Skeletal muscle tissue (tissue), 4 donors: ENCODE measurements around the gene RAC2. TPM values are rescaled to one million over a fixed set of nuclear protein-coding genes. Genes with fewer than 3 reads are reported as not detected.
"Not testable (repeated sequence)": the region's sequence is repeated elsewhere in the genome, so short reads cannot be mapped to it uniquely, and the experiment has no call there.

Experiments
- H3K27ac ChIP-seq: one replicate; pipeline ENCODE4 v1.7.0; 2013; ENCODE audit warnings: mild to moderate bottlenecking, low read depth, low read length, inconsistent platforms
- H3K27me3 ChIP-seq, 3 donors: one replicate each; pipeline ENCODE4 v1.7.0; 2013; ENCODE audit warnings: low read length in 3 of 3; ENCODE audit not compliant: control insufficient read depth in 3 of 3, insufficient read depth in 3 of 3
- H3K36me3 ChIP-seq, 3 donors: one replicate each; pipeline ENCODE4 v1.7.0; 2013; ENCODE audit warnings: low read length in 3 of 3; ENCODE audit not compliant: control insufficient read depth in 3 of 3, insufficient read depth in 3 of 3
- H3K4me1 ChIP-seq, 3 donors: one replicate each; pipeline ENCODE4 v1.7.0; 2013; ENCODE audit warnings: low read length in 3 of 3, mild to moderate bottlenecking in 3 of 3; ENCODE audit not compliant: control insufficient read depth in 3 of 3, insufficient read depth in 3 of 3
- H3K4me3 ChIP-seq, 3 donors: one replicate each; pipeline ENCODE4 v1.7.0; 2013; ENCODE audit warnings: low read length in 3 of 3
- H3K9ac ChIP-seq, 3 donors: one replicate each; pipeline ENCODE4 v1.7.0; 2013; ENCODE audit warnings: low read length in 3 of 3, mild to moderate bottlenecking in 3 of 3, moderate library complexity in 2 of 3, low read depth in 1 of 3
- H3K9me3 ChIP-seq, 3 donors: one replicate each; pipeline ENCODE4 v1.7.0; 2013; ENCODE audit warnings: low read length in 3 of 3; ENCODE audit not compliant: control insufficient read depth in 3 of 3
- total RNA-seq: library from RNA; depleted of rRNA; stranded (reverse); fragments of >200 nt; gene quantifications from one replicate; pipeline ENCODE4 v1.2.3, GENCODE V29; 2014
- donor health status: Osteomylitis.

RAC2 gene
- total RNA-seq, 1 donor from 2014 or later, result 0.52 TPM

GRCh38 chr22:37239336-37240239, 4.5 kb downstream of the RAC2 start:
- H3K4me1 ChIP-seq, result no peaks in the 10 kb centered on the region
- no peaks in the 10 kb centered on the region for H3K36me3 ChIP-seq
- no peak overlapping the region for H3K9ac ChIP-seq
- no peaks in the 10 kb centered on the region for H3K9me3 ChIP-seq
- peaks cover 61 to 83% (median 79%) of the 10 kb centered on the region in 3 donors for H3K27me3 ChIP-seq
- no peak overlapping the region for H3K4me3 ChIP-seq
- no peak overlapping the region for H3K27ac ChIP-seq

GRCh38 chr22:37237371-37238268, 6.4 kb downstream of the RAC2 start:
- H3K9ac ChIP-seq, result no peak overlapping the region
- H3K27ac ChIP-seq, result no peak overlapping the region
- peaks cover 56 to 78% (median 75%) of the 10 kb centered on the region in 3 donors for H3K27me3 ChIP-seq
- H3K9me3 ChIP-seq, result no peaks in the 10 kb centered on the region
- H3K4me3 ChIP-seq, result no peak overlapping the region
- no peaks in the 10 kb centered on the region for H3K36me3 ChIP-seq
- H3K4me1 ChIP-seq, result no peaks in the 10 kb centered on the region

GRCh38 chr22:37235897-37236607, 8.0 kb downstream of the RAC2 start:
- H3K4me3 ChIP-seq, result no peak overlapping the region
- H3K9ac ChIP-seq, result no peak overlapping the region
- H3K36me3 ChIP-seq, result no peaks in the 10 kb centered on the region
- no peak overlapping the region for H3K27ac ChIP-seq
- peaks cover 61 to 79% (median 74%) of the 10 kb centered on the region in 3 donors for H3K27me3 ChIP-seq
- H3K9me3 ChIP-seq, result no peaks in the 10 kb centered on the region
- no peaks in the 10 kb centered on the region for H3K4me1 ChIP-seq

GRCh38 chr22:37234736-37235711, 9.0 kb downstream of the RAC2 start:
- H3K27me3 ChIP-seq, result peaks cover 58 to 71% (median 70%) of the 10 kb centered on the region in 3 donors
- H3K9ac ChIP-seq, result no peak overlapping the region
- no peaks in the 10 kb centered on the region for H3K4me1 ChIP-seq
- H3K4me3 ChIP-seq, result no peak overlapping the region
- no peak overlapping the region for H3K27ac ChIP-seq
- H3K36me3 ChIP-seq, result no peaks in the 10 kb centered on the region
- no peaks in the 10 kb centered on the region for H3K9me3 ChIP-seq

GRCh38 chr22:37233751-37234631, 10.1 kb downstream of the RAC2 start:
- Histone ChIP-seq H3K36me3 (no peaks in the 10 kb centered on the region), H3K9ac (no peak overlapping the region), H3K4me3 (no peak overlapping the region), H3K27me3 (peaks cover 51 to 67% (median 64%) of the 10 kb centered on the region in 3 donors), H3K4me1 (peaks cover 0 to 7% (median 2%) of the 10 kb centered on the region in 3 donors), H3K27ac (no peak overlapping the region), H3K9me3 (no peaks in the 10 kb centered on the region)

GRCh38 chr22:37233371-37233750, 10.7 kb downstream of the RAC2 start:
- H3K4me3 ChIP-seq, H3K27ac ChIP-seq, H3K9ac ChIP-seq, H3K36me3 ChIP-seq, H3K9me3 ChIP-seq: not testable (repeated sequence)
- peaks cover 51 to 64% (median 62%) of the 10 kb centered on the region in 3 donors for H3K27me3 ChIP-seq
- H3K4me1 ChIP-seq, result peaks cover 0 to 12% (median 2%) of the 10 kb centered on the region in 3 donors

- Histone ChIP-seq H3K36me3 (no peaks in the 10 kb centered on the region), H3K27ac (no peak overlapping the region), H3K9ac (no peak overlapping the region), H3K4me3 (no peak overlapping the region), H3K4me1 (peaks cover 0 to 12% (median 2%) of the 10 kb centered on the region in 3 donors), H3K9me3 (no peaks in the 10 kb centered on the region), H3K27me3 (peaks cover 46 to 64% (median 59%) of the 10 kb centered on the region in 3 donors)
Measured at GRCh38 chr22:37232140-37232998, 11.7 kb downstream of the RAC2 start.
